ENCODE data around the gene PRKAR1A. TPM values are rescaled to one million over a fixed set of nuclear protein-coding genes. Genes with fewer than 3 reads are reported as not detected.
A peak's percentile ranks its signal among the peaks of the same experiment; 100 is the strongest.
"Not testable (repeated sequence)": the region's sequence is repeated elsewhere in the genome, so short reads cannot be mapped to it uniquely, and the experiment has no call there.

Gene PRKAR1A
- total and polyA plus RNA-seq, 11 donors = 192 to 1,392 (median 837) TPM

DNA sequence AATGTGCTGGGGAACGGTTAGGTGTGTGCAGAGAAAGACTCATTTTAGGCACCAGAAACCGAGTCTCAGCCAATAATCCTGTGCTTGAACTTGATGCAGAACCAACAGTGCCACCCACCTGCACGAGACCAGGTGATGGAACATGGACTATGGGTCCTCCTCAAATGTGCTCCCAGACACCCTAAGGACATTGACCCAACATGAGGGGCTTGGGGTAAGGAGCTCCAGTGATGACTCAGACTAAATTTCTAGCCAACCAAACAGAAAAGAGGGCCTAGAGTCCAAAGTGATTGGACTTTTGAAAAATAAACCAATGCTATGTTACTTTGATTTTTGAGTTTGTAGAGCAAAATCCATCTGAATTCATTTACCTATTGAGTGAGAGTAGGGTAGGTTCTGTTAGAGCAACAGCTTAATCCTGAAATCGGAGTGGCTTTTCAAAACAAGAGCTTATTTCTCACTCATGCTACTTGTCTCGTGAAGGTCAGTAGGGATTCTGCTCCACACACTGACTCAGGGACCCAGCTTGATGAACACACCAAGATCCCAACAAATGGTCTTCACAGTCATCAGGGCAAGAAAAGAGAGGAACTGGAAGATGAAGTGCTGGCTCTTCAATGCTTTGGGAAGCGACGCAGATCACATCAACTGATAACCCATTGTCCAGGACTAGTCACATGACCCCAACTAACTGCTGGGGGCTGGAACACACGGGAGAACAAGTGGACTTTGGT, 67.1 kb downstream of the PRKAR1A start:
- Histone ChIP-seq H3K9me3 (peaks cover 0 to 8% (median 0%) of the 10 kb centered on the region in 12 donors), H3K36me3 (no peaks in the 10 kb centered on the region), H3K27me3 (no peaks in the 10 kb centered on the region), H3K27ac (peak overlapping the region in 5 of 12 donors; percentile 4 to 92 (median 24)), H3K4me3 (no peak overlapping the region), H3K4me1 (peaks cover 0 to 48% (median 1%) of the 10 kb centered on the region in 12 donors)
- 85 to 94% (median 88%) methylated on average over 8 of the region's 8 CpGs for WGBS, 4 donors
- no peak for ATAC-seq
- DNase-seq = no peak
- intact Hi-C loops (cut with DNase I) = no loop called here
- no peak for TF ChIP-seq POLR2A (IDR thresholded peaks at IDR 0.05)

DNA sequence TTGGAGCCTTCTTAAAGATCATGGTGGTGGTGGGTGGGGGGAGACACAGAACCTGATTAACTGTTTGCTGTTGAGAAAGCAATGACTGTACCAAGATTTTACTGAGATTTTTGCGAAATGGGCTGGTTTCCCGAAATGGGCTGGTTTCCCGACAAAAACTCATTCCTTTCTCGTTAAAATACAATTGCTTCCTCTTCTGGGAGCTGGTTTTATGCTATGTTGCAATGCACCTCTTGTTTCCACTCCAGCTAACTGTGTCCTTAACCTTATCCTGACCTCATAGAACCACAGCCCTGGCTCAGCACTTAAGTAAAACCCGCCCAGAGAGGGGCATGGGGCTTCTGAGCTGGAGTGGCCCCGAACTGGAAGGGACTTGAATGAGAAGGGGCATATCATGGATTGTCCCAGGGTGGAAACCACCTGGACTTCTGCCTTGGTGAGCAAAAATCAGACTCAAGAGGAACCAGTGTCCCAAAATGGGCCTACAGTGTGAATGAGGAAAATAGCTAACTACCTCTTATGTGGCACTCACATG, 68.1 kb downstream of the PRKAR1A start:
- WGBS, 4 donors = 58 to 78% (median 63%) methylated on average over 6 of the region's 6 CpGs
- TF ChIP-seq, protein P1, sequence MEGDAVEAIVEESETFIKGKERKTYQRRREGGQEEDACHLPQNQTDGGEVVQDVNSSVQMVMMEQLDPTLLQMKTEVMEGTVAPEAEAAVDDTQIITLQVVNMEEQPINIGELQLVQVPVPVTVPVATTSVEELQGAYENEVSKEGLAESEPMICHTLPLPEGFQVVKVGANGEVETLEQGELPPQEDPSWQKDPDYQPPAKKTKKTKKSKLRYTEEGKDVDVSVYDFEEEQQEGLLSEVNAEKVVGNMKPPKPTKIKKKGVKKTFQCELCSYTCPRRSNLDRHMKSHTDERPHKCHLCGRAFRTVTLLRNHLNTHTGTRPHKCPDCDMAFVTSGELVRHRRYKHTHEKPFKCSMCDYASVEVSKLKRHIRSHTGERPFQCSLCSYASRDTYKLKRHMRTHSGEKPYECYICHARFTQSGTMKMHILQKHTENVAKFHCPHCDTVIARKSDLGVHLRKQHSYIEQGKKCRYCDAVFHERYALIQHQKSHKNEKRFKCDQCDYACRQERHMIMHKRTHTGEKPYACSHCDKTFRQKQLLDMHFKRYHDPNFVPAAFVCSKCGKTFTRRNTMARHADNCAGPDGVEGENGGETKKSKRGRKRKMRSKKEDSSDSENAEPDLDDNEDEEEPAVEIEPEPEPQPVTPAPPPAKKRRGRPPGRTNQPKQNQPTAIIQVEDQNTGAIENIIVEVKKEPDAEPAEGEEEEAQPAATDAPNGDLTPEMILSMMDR (IDR thresholded peaks at IDR 0.05) = no peak
- no peak for TF ChIP-seq POLR2A (IDR thresholded peaks at IDR 0.05)
- intact Hi-C loops (cut with DNase I) = no loop called here
- H3K9me3 ChIP-seq = peaks cover 0 to 8% (median 0%) of the 10 kb centered on the region in 12 donors
- no peaks in the 10 kb centered on the region for H3K36me3 ChIP-seq
- DNase-seq (peak in 2 of 5 donors; percentile 8 to 41), ATAC-seq (peak in 3 of 4 donors; percentile 54 to 86 (median 74))
- H3K27ac ChIP-seq = peak overlapping the region in 8 of 12 donors; percentile 4 to 92 (median 26)
- no peaks in the 10 kb centered on the region for H3K27me3 ChIP-seq
- H3K4me1 ChIP-seq = peaks cover 0 to 48% (median 2%) of the 10 kb centered on the region in 12 donors
- no peak overlapping the region for H3K4me3 ChIP-seq

DNA sequence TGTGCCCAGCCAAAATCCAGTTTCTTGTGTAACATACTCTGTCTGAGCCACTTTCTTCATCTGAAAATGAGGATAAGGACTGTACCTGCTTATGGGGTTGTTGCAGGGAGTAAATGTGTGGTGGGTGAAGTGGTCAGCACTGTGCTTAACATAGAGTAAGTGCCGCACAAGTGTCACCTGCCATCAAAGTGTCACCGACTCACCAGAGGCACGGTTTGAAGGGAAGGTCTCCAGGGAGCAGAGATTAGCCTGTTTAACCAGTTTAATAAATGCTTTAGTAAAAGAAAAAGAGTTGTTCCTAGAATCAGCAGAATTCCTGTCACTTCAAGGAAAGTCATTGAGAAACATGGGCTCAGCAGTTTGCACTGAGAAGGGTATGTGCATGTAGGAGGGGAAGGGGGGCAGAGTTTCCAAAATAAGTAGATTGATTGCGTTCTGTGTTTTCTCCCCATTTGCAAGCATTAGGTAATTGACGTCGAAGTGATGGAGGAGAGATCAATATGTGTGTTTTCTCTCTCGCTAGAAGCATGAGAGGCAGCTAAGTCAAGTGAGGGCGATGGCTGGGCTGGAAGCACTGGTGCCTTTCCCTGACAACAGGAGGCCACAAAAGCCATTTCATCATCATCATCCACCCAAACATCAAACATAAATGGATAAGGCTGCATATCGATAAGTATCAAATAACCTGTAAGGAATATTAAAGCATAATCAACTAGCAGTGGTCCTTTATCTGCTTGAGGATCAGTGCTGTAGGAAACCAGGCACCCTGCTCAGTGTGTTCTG, 69.8 kb downstream of the PRKAR1A start:
- Histone ChIP-seq H3K27ac (peak overlapping the region in 1 of 12 donors; percentile 92), H3K4me1 (peaks cover 0 to 52% (median 2%) of the 10 kb centered on the region in 12 donors), H3K27me3 (no peaks in the 10 kb centered on the region), H3K36me3 (no peaks in the 10 kb centered on the region), H3K9me3 (peaks cover 0 to 8% (median 0%) of the 10 kb centered on the region in 12 donors), H3K4me3 (no peak overlapping the region)
- DNase-seq (no peak), ATAC-seq (no peak)
- 88 to 91% (median 90%) methylated on average over 9 of the region's 9 CpGs for WGBS, 4 donors
- TF ChIP-seq POLR2A (IDR thresholded peaks at IDR 0.05) = no peak
- TF ChIP-seq, protein P1 (IDR thresholded peaks at IDR 0.05) = no peak
- intact Hi-C loops (cut with DNase I) = no loop called here

DNA sequence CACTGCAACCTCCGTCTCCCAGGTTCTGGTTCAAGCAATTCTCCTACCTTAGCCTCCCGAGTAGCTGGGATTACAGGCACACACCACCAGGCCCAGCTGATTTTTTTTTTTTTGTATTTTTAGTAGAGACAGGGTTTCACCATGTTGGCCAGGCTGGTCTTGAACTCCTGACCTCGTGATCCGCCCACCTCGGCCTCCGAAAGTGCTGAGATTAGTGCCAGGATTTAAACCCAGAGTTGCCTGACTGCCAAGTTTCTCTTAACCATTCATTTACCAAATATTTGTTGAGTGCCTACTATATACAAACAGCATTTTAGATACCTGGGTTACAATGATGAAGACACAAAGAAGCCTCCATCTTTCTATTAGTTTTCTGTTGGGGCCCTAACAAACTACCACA, 70.6 kb downstream of the PRKAR1A start:
- H3K36me3 ChIP-seq; ATAC-seq; DNase-seq; H3K9me3 ChIP-seq; H3K27me3 ChIP-seq; intact Hi-C loops (cut with DNase I); H3K4me3 ChIP-seq: not testable (repeated sequence)
- H3K27ac ChIP-seq = peak overlapping the region in 1 of 12 donors; percentile 92
- 55 to 71% (median 62%) methylated on average over 6 of the region's 6 CpGs for WGBS, 4 donors
- H3K4me1 ChIP-seq = peaks cover 0 to 52% (median 2%) of the 10 kb centered on the region in 12 donors
